H1 (cell line): ENCODE measurements around the gene CMIP. TPM values are rescaled to one million over a fixed set of nuclear protein-coding genes. Genes with fewer than 3 reads are reported as not detected.

Experiments used
- CTCF ChIA-PET: fragments of 300-600 bp; sonication (Branson Sonifier 250); formaldehyde crosslinking; loops from one replicate; lab custom pipeline; 2021; ENCODE audit not compliant: partially characterized antibody; lab: Charles Lee
- POLR2A ChIA-PET: fragments of 300-600 bp; sonication (Branson Sonifier 250); formaldehyde crosslinking; loops from one replicate; lab custom pipeline; 2021; ENCODE audit warnings: inconsistent platforms; ENCODE audit not compliant: partially characterized antibody; lab: Charles Lee
- DNase-seq, 2 experiments: peaks; one replicate each; pipeline versions ENCODE4 v3.0.0 to v3.0.0-alpha.2; 2010 to 2022; ENCODE audit warnings: low spot score in 2 of 2, low read depth in 1 of 2, mixed read lengths in 1 of 2
- FAIRE-seq: peaks from 2 replicates; lab custom pipeline; 2011; peaks lifted over from hg19 to GRCh38; lab: Jason Lieb, UNC
- H2AFZ ChIP-seq: 2 replicates; pipeline ENCODE4 v1.8.1; 2012; ENCODE audit warnings: low read length, inconsistent platforms
- H2AK5ac ChIP-seq: 2 replicates; pipeline ENCODE4 v1.6.1; 2013; ENCODE audit warnings: low read depth, low read length
- H2BK120ac ChIP-seq: replicated peaks from 2 replicates; pipeline ENCODE3; 2013; ENCODE audit warnings: low read depth, low read length, inconsistent platforms
- H2BK12ac ChIP-seq: 2 replicates; pipeline ENCODE4 v1.6.1; 2013; ENCODE audit warnings: low read depth, low read length
- H2BK15ac ChIP-seq: 2 replicates; pipeline ENCODE4 v1.6.1; 2013; ENCODE audit warnings: low read length
- H2BK20ac ChIP-seq: 2 replicates; pipeline ENCODE4 v1.6.1; 2013; ENCODE audit warnings: low read length
- H2BK5ac ChIP-seq: 2 replicates; pipeline ENCODE4 v1.6.1; 2013; ENCODE audit warnings: low read depth, low read length
- H3K14ac ChIP-seq: 2 replicates; pipeline ENCODE4 v1.6.1; 2013; ENCODE audit warnings: inconsistent platforms; ENCODE audit not compliant: insufficient read length
- H3K18ac ChIP-seq: 2 replicates; pipeline ENCODE4 v1.6.1; 2013; ENCODE audit warnings: low read length; ENCODE audit errors: extremely low read depth
- H3K23ac ChIP-seq: 2 replicates; pipeline ENCODE4 v1.6.1; 2013; ENCODE audit warnings: inconsistent platforms; ENCODE audit not compliant: insufficient read length
- H3K23me2 ChIP-seq: 2 replicates; pipeline ENCODE4 v1.6.1; 2013; ENCODE audit warnings: low read depth, low read length
- H3K27ac ChIP-seq: 2 replicates; pipeline ENCODE4 v1.6.1; 2011; ENCODE audit warnings: low read depth, low read length, inconsistent platforms
- H3K27me3 ChIP-seq, 4 experiments: replicated peaks in 1 of 4; 1 replicate in 1 of 4; 2 replicates in 3 of 4; pipeline versions ENCODE4 v1.6.1 to v1.8.1; 2011 to 2013; ENCODE audit warnings: low read length in 3 of 4, mild to moderate bottlenecking in 3 of 4, inconsistent platforms in 2 of 4, mixed read lengths in 2 of 4, moderate library complexity in 1 of 4; ENCODE audit not compliant: control insufficient read depth in 3 of 4, insufficient read depth in 3 of 4; ENCODE audit errors: extremely low read depth in 1 of 4
- H3K36me3 ChIP-seq, 4 experiments: 2 replicates each; pipeline versions ENCODE4 v1.6.1 to v1.8.1; 2011 to 2013; ENCODE audit warnings: mild to moderate bottlenecking in 4 of 4, low read length in 3 of 4, moderate library complexity in 2 of 4, control low read depth in 1 of 4, inconsistent platforms in 1 of 4; ENCODE audit not compliant: insufficient read depth in 4 of 4, control insufficient read depth in 2 of 4
- H3K4ac ChIP-seq: replicated peaks from 2 replicates; pipeline ENCODE3; 2013; ENCODE audit warnings: low read length, low read depth, mixed read lengths, inconsistent platforms; ENCODE audit not compliant: insufficient read length
- H3K4me1 ChIP-seq, 4 experiments: replicated peaks in 1 of 4; 1 replicate in 1 of 4; 2 replicates in 3 of 4; pipeline versions ENCODE4 v1.6.1 to v1.8.1; 2011 to 2013; ENCODE audit warnings: low read length in 3 of 4, inconsistent platforms in 2 of 4, mixed read lengths in 1 of 4; ENCODE audit not compliant: insufficient read depth in 4 of 4, control insufficient read depth in 3 of 4
- H3K4me2 ChIP-seq, 2 experiments: 2 replicates each; pipeline versions ENCODE4 v1.6.1 to v1.8.1; 2011 to 2013; ENCODE audit warnings: low read depth in 2 of 2, low read length in 2 of 2, control low read depth in 1 of 2, inconsistent platforms in 1 of 2, mild to moderate bottlenecking in 1 of 2; ENCODE audit not compliant: insufficient read depth in 1 of 2
- H3K4me3 ChIP-seq, 4 experiments: fragments of 200-600, 300-600 bp in 1 of 4; sonication (generic), shearing (Covaris generic), sonication (Bioruptor Twin) in 1 of 4; 2 replicates each; pipeline versions ENCODE4 v1.5.1 to v1.8.1; 2011 to 2016; ENCODE audit warnings: low read length in 4 of 4, low read depth in 3 of 4, control low read depth in 2 of 4, inconsistent platforms in 2 of 4, mild to moderate bottlenecking in 2 of 4, mixed read lengths in 1 of 4, moderate library complexity in 1 of 4; ENCODE audit not compliant: insufficient read depth in 2 of 4; ENCODE audit errors: extremely low read depth in 1 of 4
- H3K56ac ChIP-seq: replicated peaks from 2 replicates; pipeline ENCODE3; 2013; ENCODE audit warnings: low read depth, mild to moderate bottlenecking, mixed read lengths, low read length, inconsistent platforms; ENCODE audit not compliant: insufficient read length
- H3K79me1 ChIP-seq: 2 replicates; pipeline ENCODE4 v1.6.1; 2013; ENCODE audit warnings: low read depth, low read length, control low read depth
- H3K79me2 ChIP-seq, 2 experiments: 2 replicates each; pipeline versions ENCODE4 v1.6.1 to v1.8.1; 2012 to 2013; ENCODE audit warnings: low read length in 2 of 2, mild to moderate bottlenecking in 2 of 2, inconsistent platforms in 1 of 2; ENCODE audit not compliant: insufficient read depth in 2 of 2, control insufficient read depth in 1 of 2
- H3K9ac ChIP-seq, 4 experiments: replicated peaks in 1 of 4; 1 replicate in 1 of 4; 2 replicates in 3 of 4; pipeline versions ENCODE4 v1.6.1 to v1.8.1; 2011 to 2013; ENCODE audit warnings: low read depth in 3 of 4, low read length in 3 of 4, control low read depth in 2 of 4, mild to moderate bottlenecking in 2 of 4, moderate library complexity in 2 of 4, inconsistent platforms in 1 of 4; ENCODE audit errors: extremely low read depth in 1 of 4
- H3K9me3 ChIP-seq, 2 experiments: 2 replicates each; pipeline versions ENCODE4 v1.6.1 to v1.8.1; 2012 to 2013; ENCODE audit warnings: mild to moderate bottlenecking in 2 of 2, moderate library complexity in 2 of 2, control low read depth in 1 of 2, inconsistent platforms in 1 of 2, low read depth in 1 of 2, low read length in 1 of 2, mixed read lengths in 1 of 2; ENCODE audit not compliant: insufficient read depth in 2 of 2
- H4K20me1 ChIP-seq, 2 experiments: replicated peaks in 1 of 2; 2 replicates each; pipeline versions ENCODE3 to v1.8.1; 2011 to 2013; ENCODE audit warnings: inconsistent platforms in 2 of 2, low read length in 2 of 2, mild to moderate bottlenecking in 1 of 2; ENCODE audit not compliant: insufficient read depth in 2 of 2, control insufficient read depth in 1 of 2
- H4K5ac ChIP-seq: 2 replicates; pipeline ENCODE4 v1.6.1; 2013; ENCODE audit warnings: low read length, low read depth, mixed read lengths, inconsistent platforms; ENCODE audit not compliant: insufficient read length
- H4K8ac ChIP-seq: 2 replicates; pipeline ENCODE4 v1.8.0; 2013; ENCODE audit warnings: mild to moderate bottlenecking, moderate library complexity, low read length, inconsistent platforms; ENCODE audit not compliant: insufficient read depth; ENCODE audit errors: extremely low read depth
- H4K91ac ChIP-seq: replicated peaks from 2 replicates; pipeline ENCODE3; 2013; ENCODE audit warnings: low read length, mixed read lengths, inconsistent platforms; ENCODE audit not compliant: insufficient read length
- CREB1 ChIP-seq: IDR thresholded peaks from 2 replicates; pipeline ENCODE4 v1.6.1; 2012; ENCODE audit warnings: inconsistent platforms
- RNF2 ChIP-seq: fragments of 200-900, 300-1000 bp; sonication (generic); IDR thresholded peaks from 2 replicates; pipeline ENCODE4 v1.7.1; 2016; ENCODE audit warnings: borderline replicate concordance, low read depth, mild to moderate bottlenecking, antibody characterized with exemption, low read length; ENCODE audit not compliant: poor library complexity, severe bottlenecking; ENCODE audit errors: missing control alignments
- SAP30 ChIP-seq: fragments of 300-600 bp; sonication (generic); IDR thresholded peaks from 2 replicates; pipeline ENCODE4 v1.7.1; 2012; ENCODE audit warnings: low read length, moderate library complexity, mild to moderate bottlenecking, inconsistent platforms; ENCODE audit not compliant: insufficient read depth, insufficient replicate concordance
- TEAD4 ChIP-seq: IDR thresholded peaks from 2 replicates; pipeline ENCODE4 v1.6.1; 2012; ENCODE audit warnings: low read depth, low read length, inconsistent platforms, mixed read lengths
- USF2 ChIP-seq: IDR thresholded peaks from 2 replicates; pipeline ENCODE4 v1.6.1; 2011; ENCODE audit warnings: low read length, improper control_type of control experiment
- WGBS, 2 experiments: shearing (Covaris generic) in 1 of 2; methylation state at CpG; one replicate each; pipeline versions ENCODE4 v1.1.6 to v1.1.7; 2013 to 2015; ENCODE audit warnings: low lambda C conversion rate in 2 of 2, mixed read lengths in 2 of 2, inconsistent platforms in 1 of 2, low coverage in 1 of 2, missing lambda C conversion rate in 1 of 2; ENCODE audit not compliant: insufficient replicate concordance in 2 of 2, insufficient coverage in 1 of 2, insufficient read length in 1 of 2; ENCODE audit errors: extremely low coverage in 1 of 2, missing lambda C conversion rate in 1 of 2; 5-methylcytosine and 5-hydroxymethylcytosine counted together
- polyA plus RNA-seq, 7 experiments: library from polyadenylated mRNA; depleted of rRNA in 3 of 7; stranded (reverse) in 5 of 7; unstranded in 2 of 7; fragments of >200 nt in 5 of 7; fragments of 200-250 nt in 2 of 7; gene quantifications; 1 replicate in 5 of 7; 2 replicates in 1 of 7; 4 replicates in 1 of 7; pipeline versions ENCODE4 v1.2.1 to v1.2.3, GENCODE V29; 2011 to 2013; ENCODE audit warnings: missing spikeins in 2 of 7, mixed read lengths in 2 of 7
- total RNA-seq: library from RNA; stranded (reverse); fragmentation: NEBNext Ultra II Directional; extraction: Animal tissue kit (Norgen Biotek cat#: 25700); gene quantifications from 2 replicates; pipeline ENCODE4 v1.2.1, GENCODE V29; 2021

CMIP gene
- total and polyA plus RNA-seq, 2 of the 8 experiments (the other 6 are each of a cell fraction or from before 2014, with no cell fraction given) = 7.9 to 53.2 TPM

GRCh38 chr16:81676883-81677737 is 232.5 kb downstream of the CMIP start:
- H3K9me3 ChIP-seq = no peaks in the 10 kb centered on the region
- no peak overlapping the region for H3K23ac ChIP-seq
- H3K4me1 ChIP-seq = no peaks in the 10 kb centered on the region
- H3K79me1 ChIP-seq = peaks cover 4% of the 10 kb centered on the region; the same call in 1 of the 2 replicates
- H4K20me1 ChIP-seq = peaks cover 3 to 17% of the 10 kb centered on the region in 2 experiments
- H3K4me3 ChIP-seq = no peak overlapping the region
- H3K36me3 ChIP-seq = peaks cover 3 to 20% (median 11%) of the 10 kb centered on the region in 4 experiments; a peak in 5 of 8 replicates
- H3K27ac ChIP-seq = no peak overlapping the region
- H3K4ac ChIP-seq = no peak overlapping the region
- H2AK5ac ChIP-seq = no peak overlapping the region
- H3K27me3 ChIP-seq = 0 out of 7 replicates have a peak, but pooled peaks cover 0 to 2% (median 0%) of the 10 kb centered on the region in 4 experiments
- no peak overlapping the region for H3K9ac ChIP-seq
- H3K18ac ChIP-seq = no peak overlapping the region
- FAIRE-seq (no peak), DNase-seq (no peak)
- no peaks in the 10 kb centered on the region for H3K79me2 ChIP-seq
- no peak overlapping the region for H3K56ac ChIP-seq
- H4K5ac ChIP-seq = no peak overlapping the region
- H3K23me2 ChIP-seq = no peaks in the 10 kb centered on the region; the same call in 1 of the 2 replicates
- no peak overlapping the region for H2BK20ac ChIP-seq
- no peak overlapping the region for H2BK120ac ChIP-seq
- H2BK15ac ChIP-seq = no peak overlapping the region
- 93% methylated on average over 15 of the region's 15 CpGs; no CpG with 5 or more reads in 1 of the 2 experiments for WGBS, 2 experiments
- no peak overlapping the region for H2AFZ ChIP-seq
- H4K91ac ChIP-seq = no peak overlapping the region
- POLR2A ChIA-PET = no interaction called here
- H2BK5ac ChIP-seq = no peak overlapping the region
- TF ChIP-seq RNF2 = no peak
- no peak for TF ChIP-seq SAP30
- TF ChIP-seq TEAD4 = no peak
- no peak for TF ChIP-seq CREB1
- TF ChIP-seq USF2 = no peak
- CTCF ChIA-PET = interaction anchor here (0.6 to 1.4 kb wide), 7 partner anchors 14 to 121 kb away, joined by 3 to 4 read pairs (median 3); no protein-coding TSS in a partner anchor
- no peak overlapping the region for H4K8ac ChIP-seq
- H3K14ac ChIP-seq = no peak overlapping the region
- no peak overlapping the region for H3K4me2 ChIP-seq
- H2BK12ac ChIP-seq = no peak overlapping the region
